ENCODE data around the gene ETFRF1.
A peak's percentile ranks its signal among the peaks of the same experiment; 100 is the strongest.

The ETFRF1 gene, protein sequence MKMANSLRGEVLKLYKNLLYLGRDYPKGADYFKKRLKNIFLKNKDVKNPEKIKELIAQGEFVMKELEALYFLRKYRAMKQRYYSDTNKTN

DNA sequence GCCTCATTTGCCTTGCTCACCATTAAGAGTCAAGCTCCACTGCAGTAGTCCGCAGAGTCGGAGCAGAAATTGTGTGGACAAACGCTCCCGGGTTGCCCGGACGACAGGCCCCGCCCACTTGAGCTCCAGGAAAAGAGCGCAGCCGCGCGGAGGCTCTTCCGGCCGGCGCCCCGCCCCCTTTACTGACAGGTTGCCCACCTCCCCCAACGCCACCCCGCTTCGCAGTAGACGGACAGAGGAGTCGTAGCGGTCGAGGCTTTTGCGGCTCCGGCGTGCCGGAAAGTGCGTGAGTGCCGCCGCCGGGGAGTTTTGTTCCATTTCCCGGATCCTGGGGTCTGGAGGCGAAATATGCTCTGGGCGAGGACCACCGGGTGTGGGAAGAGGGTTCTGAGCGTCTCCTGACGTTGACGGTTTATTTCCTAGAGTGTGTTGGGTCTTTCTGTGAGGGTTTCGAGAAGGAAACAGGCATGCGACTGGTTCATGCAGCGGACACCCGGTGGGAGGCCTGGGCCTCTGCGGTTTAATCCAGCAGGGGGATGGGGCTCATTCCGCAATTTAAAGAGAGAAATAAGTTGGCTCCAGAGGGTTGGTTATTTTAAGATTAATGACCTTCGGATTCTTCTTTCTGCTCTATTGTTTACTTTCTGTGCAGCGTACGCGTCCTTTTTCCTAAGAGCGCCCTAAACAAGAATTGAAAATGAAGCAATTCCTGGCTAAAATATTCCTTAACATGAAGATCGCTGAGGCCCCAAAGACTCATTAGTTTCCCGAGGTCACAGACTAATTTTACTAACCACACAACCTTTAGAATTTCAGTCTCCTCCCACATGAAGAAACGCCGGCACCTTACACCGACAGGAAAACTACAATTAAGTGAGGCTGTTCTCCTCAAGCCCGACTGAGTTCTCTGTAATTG is at the start of gene ETFRF1, which contains the start of gene DNAI7:
Gene ETFRF1 (plus strand): TSS at position 182 of the 916 bp plus-strand sequence. CDS start 8,720 bp downstream, outside the sequence.
Gene DNAI7 (minus strand): TSS at position 105 of the 916 bp plus-strand sequence. CDS start 82 bp downstream, at position 23.
- DNase-seq (ENCODE audit: low spot score) = peak; percentile 92

DNA sequence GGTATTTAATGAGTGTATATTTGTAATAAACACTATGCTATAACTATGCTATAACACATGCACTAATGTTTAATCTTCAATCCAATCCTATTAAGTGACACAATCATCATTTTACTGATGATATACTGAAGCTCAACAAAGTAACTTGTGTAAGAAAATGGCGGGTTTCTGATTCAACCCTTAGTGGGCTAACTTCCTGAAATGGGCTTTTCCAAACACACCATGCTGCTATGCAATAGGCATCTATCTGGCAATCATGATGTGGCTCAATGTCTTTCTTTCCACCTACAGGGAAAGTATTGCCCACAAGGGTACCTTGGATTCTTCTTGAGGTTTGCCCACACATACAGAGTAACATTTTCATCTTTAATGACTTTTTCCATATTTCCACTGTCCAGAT is 48.4 kb upstream of the ETFRF1 start:
- no peak for DNase-seq (ENCODE audit: low spot score)

DNA sequence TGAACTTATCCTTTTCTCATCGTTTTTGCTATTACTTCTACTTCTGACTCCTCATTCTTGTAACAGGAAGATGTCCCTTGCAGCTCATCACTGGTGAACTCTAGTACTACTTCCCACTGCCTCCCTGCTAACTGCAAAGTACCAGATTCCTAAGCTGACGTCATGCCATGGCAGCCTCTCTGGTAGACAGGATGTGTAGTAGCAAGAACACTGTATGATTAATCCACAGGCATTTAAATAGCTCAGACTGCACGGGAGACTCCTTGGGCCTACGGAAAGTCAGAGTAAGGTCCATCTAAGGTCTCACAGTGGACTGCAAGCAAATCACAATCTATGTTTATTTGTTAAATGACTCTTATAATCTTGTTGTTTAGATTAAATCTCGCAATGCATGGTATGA is 43.6 kb upstream of the ETFRF1 start:
- DNase-seq (ENCODE audit: low spot score) = no peak

- no peak for DNase-seq (ENCODE audit: low spot score)
Measured at GRCh38 chr12:25152055-25152454, 43.0 kb upstream of the ETFRF1 start.

DNA sequence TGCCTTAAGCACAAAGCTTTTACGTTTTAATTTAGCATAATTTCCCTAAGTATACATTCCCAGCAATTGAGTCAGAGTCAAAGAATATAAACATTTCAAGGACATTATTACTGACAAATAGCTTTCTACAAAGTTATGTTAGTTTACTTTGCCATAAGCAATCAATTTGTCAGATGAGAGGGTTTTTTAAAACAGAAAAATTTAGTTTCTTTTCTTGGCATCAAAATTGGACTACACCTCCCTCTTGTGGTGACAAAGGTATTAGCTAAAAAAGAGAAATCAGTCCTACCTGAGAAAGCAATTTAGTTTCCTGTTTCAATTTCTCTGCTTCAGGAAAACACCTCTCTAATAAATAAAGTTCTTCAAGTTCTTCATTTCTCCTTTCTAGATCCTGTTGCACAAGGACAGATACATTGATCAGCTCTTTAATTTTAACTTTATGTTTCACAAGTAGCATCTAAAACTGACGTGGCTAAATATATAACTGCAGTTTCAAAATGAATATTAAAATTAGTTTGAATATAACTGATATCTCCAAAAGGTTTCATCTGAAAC is 39.9 kb upstream of the ETFRF1 start:
- no peak for DNase-seq (ENCODE audit: low spot score)

- DNase-seq (ENCODE audit: low spot score) = no peak
Measured at GRCh38 chr12:25156061-25156460, 39.0 kb upstream of the ETFRF1 start.

- no peak for DNase-seq (ENCODE audit: low spot score)
Measured at GRCh38 chr12:25162866-25163265, 32.2 kb upstream of the ETFRF1 start.

- no peak for DNase-seq (ENCODE audit: low spot score)
Measured at GRCh38 chr12:25182765-25183164, 12.3 kb upstream of the ETFRF1 start.

DNA sequence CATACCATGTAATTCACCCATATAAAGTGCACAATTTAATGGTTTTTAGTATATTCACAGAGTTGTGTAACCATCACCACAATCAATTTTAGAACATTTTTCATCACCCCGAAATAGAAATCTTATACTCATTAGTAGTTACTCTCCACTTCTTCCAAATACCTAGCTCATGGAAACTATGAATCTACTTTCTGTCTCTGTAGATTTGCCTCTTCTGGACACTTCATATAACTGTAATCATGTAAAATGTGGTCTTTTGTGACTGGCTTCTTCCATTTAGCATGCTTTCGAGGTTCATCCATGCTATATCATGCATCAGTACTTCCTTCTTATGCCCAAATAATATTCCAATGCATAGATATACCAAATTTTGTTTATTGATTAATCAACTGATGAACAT is 10.9 kb upstream of the ETFRF1 start:
- no peak for DNase-seq (ENCODE audit: low spot score)

DNA sequence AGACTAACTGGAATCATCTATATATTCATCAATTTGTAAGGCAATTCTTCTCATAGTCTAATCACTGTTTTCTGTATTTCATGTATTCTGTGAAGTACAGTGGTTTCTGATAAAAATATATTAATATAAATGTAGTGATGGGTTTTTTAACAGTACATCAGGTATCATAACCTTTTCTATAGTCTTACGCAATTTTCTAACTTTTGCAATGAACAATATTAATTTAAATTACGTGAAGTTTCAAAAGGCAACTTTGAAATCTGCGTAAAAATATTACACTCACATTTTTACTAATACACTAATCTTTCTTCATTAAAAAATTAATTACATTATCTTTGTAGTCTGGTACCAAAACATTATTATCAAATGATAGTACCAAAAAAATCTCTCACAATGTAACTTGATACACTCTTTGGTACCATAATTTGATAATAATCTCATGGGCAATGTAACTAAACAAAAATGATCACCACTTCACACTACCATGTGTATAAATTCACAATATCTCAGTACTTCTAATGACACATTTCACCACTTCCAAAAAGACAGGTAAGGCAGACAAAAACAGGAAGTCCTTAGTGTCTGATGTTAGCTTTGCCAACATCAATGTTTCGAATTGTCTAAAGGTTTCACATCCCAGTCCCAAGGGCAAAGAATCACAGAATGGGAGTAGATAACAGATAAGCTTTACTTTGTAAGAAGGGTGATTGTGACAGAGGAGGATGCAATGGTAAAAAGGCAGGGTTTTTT is 8.8 kb upstream of the ETFRF1 start:
- DNase-seq (ENCODE audit: low spot score) = no peak

DNA sequence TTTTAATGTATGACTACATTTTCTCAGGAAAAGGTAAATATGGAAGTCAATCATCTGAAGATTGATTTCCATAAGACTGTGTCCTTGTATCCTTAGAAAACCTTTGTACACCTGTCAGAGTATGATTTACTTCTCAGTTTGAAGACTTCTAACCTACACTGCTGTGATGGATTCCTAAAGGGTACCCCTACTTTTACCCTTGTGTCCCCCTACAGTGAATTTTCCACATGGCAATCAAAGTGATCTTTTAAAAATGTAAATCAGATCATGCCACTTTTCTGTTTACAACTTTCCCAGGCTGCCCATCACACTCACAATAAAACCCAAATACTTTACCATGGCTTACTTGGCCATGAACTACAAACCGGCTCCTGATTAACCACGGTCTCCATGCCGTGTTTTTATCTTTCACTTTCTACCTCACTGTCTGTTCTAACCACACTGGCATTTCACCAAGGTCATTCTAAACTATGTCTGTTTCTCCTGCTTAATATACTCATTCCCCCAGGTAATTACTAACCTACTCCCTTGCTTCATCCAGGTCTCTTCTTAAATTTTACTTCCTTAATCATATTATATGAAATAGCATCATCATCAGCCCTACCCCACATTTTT is 8.1 kb upstream of the ETFRF1 start:
- no peak for DNase-seq (ENCODE audit: low spot score)

GRCh38 chr12:25187781-25188180 is 7.3 kb upstream of the ETFRF1 start:
- no peak for DNase-seq (ENCODE audit: low spot score)

GRCh38 chr12:25189656-25190055 is 5.4 kb upstream of the ETFRF1 start:
- DNase-seq (ENCODE audit: low spot score) = no peak

DNA sequence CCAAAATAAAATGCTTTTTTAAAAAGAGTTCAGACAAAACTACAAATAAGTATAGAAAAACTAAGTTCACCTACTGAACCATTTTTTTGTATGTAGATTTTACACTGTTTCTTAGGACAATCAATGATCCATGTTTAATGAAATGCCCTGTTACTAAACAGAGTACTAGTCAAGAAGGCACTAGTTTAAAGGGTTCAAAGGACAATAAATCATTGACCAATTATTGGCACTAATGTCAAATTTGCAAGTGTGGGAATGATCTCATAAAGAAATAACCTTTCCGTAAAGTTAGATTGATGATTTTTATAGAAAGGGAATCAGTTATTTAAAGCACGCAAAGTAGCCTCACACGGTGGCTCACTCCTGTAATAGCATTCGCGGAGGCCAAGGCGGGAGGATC is 4.2 kb upstream of the ETFRF1 start:
- no peak for DNase-seq (ENCODE audit: low spot score)

- no peak for DNase-seq (ENCODE audit: low spot score)
Measured at GRCh38 chr12:25194214-25194613, 823 bp upstream of the ETFRF1 start.

DNA sequence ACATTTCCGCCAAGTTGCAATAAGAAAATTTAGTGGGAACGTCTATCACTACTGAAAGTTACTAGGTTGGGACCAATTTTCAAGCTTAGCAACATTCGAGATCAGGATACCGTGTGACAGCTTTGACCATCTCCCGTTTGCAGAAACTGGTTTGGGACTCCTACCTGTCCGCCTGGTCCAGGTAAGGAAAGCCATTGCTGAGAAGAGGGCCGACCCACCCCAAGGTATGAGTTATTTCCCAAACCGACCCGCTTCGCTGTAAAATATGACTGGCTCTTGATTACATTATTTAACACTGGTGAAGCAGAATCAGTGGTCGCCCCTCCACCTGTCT is 348 bp upstream of the ETFRF1 start:
- no peak for DNase-seq (ENCODE audit: low spot score)

DNA sequence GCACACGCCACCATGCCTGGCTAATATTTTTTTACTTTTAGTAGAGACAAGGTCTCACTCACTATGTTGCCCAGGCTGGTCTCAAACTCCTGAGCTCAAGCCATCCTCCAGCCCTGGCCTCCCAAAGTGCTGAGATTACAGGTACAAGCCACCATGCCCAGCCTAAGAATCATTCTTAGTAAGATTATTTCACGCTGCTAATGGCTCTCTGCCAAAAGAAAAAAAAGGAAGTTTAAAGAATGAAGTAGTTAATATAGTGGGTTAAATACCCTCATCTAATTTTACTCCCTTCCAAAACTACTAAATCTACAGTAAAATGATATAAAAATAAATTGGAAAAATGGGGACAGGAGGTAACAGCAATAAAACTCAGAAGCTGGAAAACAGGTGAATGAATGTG is 2.6 kb downstream of the ETFRF1 start:
- DNase-seq (ENCODE audit: low spot score) = no peak

- DNase-seq (ENCODE audit: low spot score) = no peak
Measured at GRCh38 chr12:25200703-25201102, 5.7 kb downstream of the ETFRF1 start.

DNA sequence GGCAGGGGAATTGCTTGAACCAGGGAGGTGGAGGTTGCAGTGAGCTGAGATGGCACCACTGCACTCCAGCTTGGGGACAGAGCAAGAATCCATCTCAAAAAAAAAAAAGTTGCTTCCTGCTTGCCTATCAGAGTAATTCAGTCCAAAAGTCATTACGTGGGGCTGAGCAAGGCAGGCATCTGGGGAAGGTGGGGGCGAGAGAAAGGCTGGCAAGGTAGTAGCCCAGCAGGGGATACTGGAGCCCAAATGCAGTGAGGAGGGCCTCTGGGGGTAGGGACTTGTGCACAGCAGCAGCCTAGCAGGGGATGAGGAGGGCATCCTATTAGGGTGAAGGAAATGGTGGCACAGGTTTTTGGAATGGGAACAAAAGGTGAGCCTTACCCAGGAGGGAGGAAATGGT is 7.1 kb downstream of the ETFRF1 start:
- DNase-seq (ENCODE audit: low spot score) = no peak

GRCh38 chr12:25207411-25207810 is 12.4 kb downstream of the ETFRF1 start:
- no peak for DNase-seq (ENCODE audit: low spot score)

- no peak for DNase-seq (ENCODE audit: low spot score)
Measured at GRCh38 chr12:25207846-25208245, 12.8 kb downstream of the ETFRF1 start.

GRCh38 chr12:25208554-25208953 is 13.5 kb downstream of the ETFRF1 start:
- DNase-seq (ENCODE audit: low spot score) = no peak
